ENCODE results near the gene BHLHA15. TPM values are rescaled to one million over a fixed set of nuclear protein-coding genes. Genes with fewer than 3 reads are reported as not detected.

BHLHA15 gene
- total and polyA plus RNA-seq, 2 of the 13 experiments (the other 11 are each of a cell fraction or from before 2014, with no cell fraction given), result 1.9 to 6.1 TPM

GRCh38 chr7:98227939-98228338 lies 16.7 kb downstream of the BHLHA15 start:
- in situ Hi-C loops (cut with HindIII; ENCODE audit: extremely low pct_ligation_motif_present, low pct_unique_long_range_greater_than_20kb), result no loop called here
- Histone ChIP-seq H3K27me3 (ENCODE audit: control insufficient read depth in 1 of 2, insufficient read depth in 2 of 2, low read length in 2 of 2) (no peaks in the 10 kb centered on the region), H2AFZ (ENCODE audit: low read length) (no peak overlapping the region), H3K4me2 (ENCODE audit: low read depth, low read length) (no peak overlapping the region), H3K27ac (ENCODE audit: extremely low read length, insufficient read depth, low read length) (no peak overlapping the region), H3K9ac (ENCODE audit: insufficient read depth, low read depth, low read length) (no peak overlapping the region), H3K36me3 (replicated peaks in 1 of 2; ENCODE audit: control insufficient read depth in 1 of 2, insufficient read depth in 2 of 2, low read length in 2 of 2) (no peaks in the 10 kb centered on the region), H3K4me1 (ENCODE audit: insufficient read depth, low read length) (peaks cover 46% of the 10 kb centered on the region), H3K4me3 (replicated peaks in 1 of 3; ENCODE audit: insufficient read depth in 1 of 3, low read depth in 2 of 3, low read length in 3 of 3) (no peak overlapping the region), H3K9me3 (ENCODE audit: low read length) (no peaks in the 10 kb centered on the region), H4K20me1 (ENCODE audit: insufficient read depth, low read length) (no peaks in the 10 kb centered on the region), H3K79me2 (ENCODE audit: insufficient read depth, low read length) (no peaks in the 10 kb centered on the region)
- peak; percentile 29 for DNase-seq (ENCODE audit: low spot score)
- no peak for FAIRE-seq
- TF ChIP-seq MNT (IDR thresholded peaks at IDR 0.05) (no peak), MAZ (IDR thresholded peaks at IDR 0.05; ENCODE audit: borderline replicate concordance, low read depth, low read length) (no peak), MAZ (CRISPR knock-in tag; IDR thresholded peaks at IDR 0.05; ENCODE audit: low read depth) (no peak), ZBTB38 (CRISPR knock-in tag; IDR thresholded peaks at IDR 0.05) (peak; percentile 66; the same call in 1 of the 2 replicates), ZSCAN9 (CRISPR knock-in tag; IDR thresholded peaks at IDR 0.05; ENCODE audit: borderline replicate concordance) (no peak), CEBPB (IDR thresholded peaks at IDR 0.05; ENCODE audit: borderline replicate concordance, low read depth, low read length) (peak; percentile 40; the same call in 1 of the 2 replicates), ZBTB42 (CRISPR knock-in tag; IDR thresholded peaks at IDR 0.05) (no peak), IRF2 (CRISPR knock-in tag; IDR thresholded peaks at IDR 0.05) (no peak), ATF1 (CRISPR knock-in tag; IDR thresholded peaks at IDR 0.05) (no peak), TEAD2 (CRISPR knock-in tag; IDR thresholded peaks at IDR 0.05) (no peak), ELF4 (CRISPR knock-in tag; IDR thresholded peaks at IDR 0.05; ENCODE audit: borderline replicate concordance) (no peak), ATF3 (CRISPR knock-in tag; IDR thresholded peaks at IDR 0.05) (no peak), ZNF646 (CRISPR knock-in tag; IDR thresholded peaks at IDR 0.05) (no peak), ZNF687 (CRISPR knock-in tag; IDR thresholded peaks at IDR 0.05) (peak; percentile 8; the same call in 1 of the 2 replicates)
- intact Hi-C loops (cut with micrococcal nuclease; ENCODE audit: unreplicated experiment), result no loop called here
- BruUV-seq (replicated peaks), result no TSS peak
- POLR2A ChIA-PET, result no interaction called here
- CTCF ChIA-PET (ENCODE audit: low intra/inter-chr PET ratio, low total read pairs), result no interaction called here
- ATAC-seq, result peak; percentile 16
- 78% methylated on average over 11 of the region's 18 CpGs for WGBS (ENCODE audit: low lambda C conversion rate)

All from HepG2 (cell line).